CD4-positive, alpha-beta T cell treated with Interleukin-6 at 100 ng/mL for 8 hours (primary cell): Measurements from ENCODE around the gene PROX1.

Source experiments
- DNase-seq: peaks from one replicate; pipeline ENCODE4 v3.0.0-alpha.2; 2020; ENCODE audit warnings: mixed read lengths, low spot score

PROX1 gene, protein sequence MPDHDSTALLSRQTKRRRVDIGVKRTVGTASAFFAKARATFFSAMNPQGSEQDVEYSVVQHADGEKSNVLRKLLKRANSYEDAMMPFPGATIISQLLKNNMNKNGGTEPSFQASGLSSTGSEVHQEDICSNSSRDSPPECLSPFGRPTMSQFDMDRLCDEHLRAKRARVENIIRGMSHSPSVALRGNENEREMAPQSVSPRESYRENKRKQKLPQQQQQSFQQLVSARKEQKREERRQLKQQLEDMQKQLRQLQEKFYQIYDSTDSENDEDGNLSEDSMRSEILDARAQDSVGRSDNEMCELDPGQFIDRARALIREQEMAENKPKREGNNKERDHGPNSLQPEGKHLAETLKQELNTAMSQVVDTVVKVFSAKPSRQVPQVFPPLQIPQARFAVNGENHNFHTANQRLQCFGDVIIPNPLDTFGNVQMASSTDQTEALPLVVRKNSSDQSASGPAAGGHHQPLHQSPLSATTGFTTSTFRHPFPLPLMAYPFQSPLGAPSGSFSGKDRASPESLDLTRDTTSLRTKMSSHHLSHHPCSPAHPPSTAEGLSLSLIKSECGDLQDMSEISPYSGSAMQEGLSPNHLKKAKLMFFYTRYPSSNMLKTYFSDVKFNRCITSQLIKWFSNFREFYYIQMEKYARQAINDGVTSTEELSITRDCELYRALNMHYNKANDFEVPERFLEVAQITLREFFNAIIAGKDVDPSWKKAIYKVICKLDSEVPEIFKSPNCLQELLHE

DNA sequence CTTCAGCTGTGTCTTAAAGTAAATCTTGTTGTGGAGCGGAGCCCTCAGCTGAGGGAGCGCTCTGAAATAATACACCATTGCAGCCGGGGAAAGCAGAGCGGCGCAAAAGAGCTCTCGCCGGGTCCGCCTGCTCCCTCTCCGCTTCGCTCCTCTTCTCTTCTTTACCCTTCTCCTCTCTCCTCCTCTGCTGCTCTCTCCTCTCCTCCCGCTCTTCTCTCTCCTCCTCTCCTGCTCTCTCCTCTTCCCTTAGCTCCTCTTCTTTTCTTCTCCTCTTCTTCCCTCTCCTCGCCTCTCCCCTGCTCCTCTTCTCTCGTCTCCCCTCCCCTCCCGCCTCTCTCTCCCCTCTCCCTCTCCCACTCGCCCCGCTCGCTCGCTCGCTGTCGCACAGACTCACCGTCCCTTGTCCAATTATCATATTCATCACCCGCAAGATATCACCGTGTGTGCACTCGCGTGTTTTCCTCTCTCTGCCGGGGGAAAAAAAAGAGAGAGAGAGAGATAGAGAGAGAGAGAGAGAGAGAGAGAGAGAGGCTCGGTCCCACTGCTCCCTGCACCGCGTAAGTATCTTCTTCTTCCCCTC lies at the start of gene PROX1:
Gene PROX1 (plus strand): TSS at position 47 of the 580 bp plus-strand sequence. CDS start 8,563 bp downstream, outside the sequence.
- DNase-seq: peak; percentile 33

DNA sequence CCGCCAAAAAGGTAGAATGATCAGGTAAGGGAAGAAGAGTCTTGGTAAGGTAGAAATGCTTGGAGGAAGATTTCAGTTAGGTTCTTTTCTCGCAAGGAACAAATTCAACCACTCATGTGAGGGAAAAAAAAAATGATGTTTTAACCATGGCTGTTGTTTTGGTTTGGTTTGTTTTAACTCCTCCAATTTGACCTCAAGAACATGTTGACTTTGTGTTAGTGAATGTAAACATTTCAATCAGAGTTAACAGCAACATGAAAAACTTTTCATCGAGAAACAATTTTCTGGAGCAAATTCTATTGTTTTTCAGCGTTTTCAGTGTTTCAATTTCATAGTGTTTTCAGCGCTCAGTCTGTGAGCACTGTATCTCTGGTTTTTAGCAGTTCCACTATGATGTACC lies 49.0 kb upstream of the PROX1 start:
- no peak for DNase-seq

DNA sequence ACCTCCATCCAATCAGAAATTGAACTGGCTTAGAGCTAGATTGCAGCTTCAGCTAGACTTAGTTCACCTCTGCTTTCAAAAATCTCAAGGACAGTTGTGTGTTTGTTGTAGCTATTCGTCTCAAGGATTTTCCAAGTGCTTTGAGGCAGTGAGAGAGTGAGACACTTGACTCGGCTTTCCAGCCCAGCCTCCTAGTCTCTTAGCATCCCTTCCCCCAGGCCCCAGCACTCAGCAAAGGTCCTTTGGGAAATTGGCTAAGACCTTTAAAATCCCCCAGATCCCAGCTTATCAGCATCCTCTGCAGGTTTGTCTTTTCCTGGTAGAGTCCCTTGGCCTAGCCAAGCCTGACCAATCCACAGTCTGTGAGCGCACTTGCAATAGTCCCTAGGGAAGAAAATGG lies 47.9 kb upstream of the PROX1 start:
- DNase-seq: no peak

DNA sequence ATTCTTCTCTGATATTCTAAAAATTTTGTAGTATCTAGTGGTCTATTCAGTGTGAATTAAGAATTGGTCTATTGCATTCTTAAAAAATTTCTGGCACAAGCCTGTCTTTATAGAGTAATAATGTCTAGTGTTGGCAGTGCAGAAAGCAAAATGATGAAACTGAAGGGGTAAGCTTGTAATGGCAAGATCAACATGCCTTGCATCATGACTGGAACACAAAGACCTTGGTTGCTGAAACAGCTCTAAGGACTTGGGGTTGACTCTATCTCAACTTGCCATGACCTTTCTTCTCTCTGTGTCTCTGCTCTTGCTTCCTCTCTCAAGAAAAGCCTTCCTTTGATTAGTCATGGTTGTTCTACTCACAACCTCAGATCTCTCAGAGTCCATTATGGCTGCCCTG lies 46.8 kb upstream of the PROX1 start:
- DNase-seq: no peak

DNA sequence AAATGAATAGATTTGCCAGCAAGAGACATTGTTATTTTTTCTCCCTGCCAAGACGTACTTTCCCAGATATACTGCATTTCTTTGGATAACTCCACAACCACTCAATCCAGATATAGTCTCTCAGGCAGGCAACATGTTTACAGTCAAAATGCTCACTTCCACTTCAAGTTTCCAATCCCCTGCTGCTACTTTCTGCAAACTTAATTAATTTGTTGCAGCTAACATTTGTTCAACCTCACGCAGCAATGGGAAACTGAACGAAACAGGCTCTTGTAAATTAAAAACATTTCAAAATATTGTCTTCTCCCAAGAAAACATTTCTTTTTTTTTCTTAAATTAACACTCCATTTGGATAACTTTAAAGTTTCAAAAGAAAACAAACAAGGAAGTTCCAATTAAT lies 45.7 kb upstream of the PROX1 start:
- no peak for DNase-seq

DNA sequence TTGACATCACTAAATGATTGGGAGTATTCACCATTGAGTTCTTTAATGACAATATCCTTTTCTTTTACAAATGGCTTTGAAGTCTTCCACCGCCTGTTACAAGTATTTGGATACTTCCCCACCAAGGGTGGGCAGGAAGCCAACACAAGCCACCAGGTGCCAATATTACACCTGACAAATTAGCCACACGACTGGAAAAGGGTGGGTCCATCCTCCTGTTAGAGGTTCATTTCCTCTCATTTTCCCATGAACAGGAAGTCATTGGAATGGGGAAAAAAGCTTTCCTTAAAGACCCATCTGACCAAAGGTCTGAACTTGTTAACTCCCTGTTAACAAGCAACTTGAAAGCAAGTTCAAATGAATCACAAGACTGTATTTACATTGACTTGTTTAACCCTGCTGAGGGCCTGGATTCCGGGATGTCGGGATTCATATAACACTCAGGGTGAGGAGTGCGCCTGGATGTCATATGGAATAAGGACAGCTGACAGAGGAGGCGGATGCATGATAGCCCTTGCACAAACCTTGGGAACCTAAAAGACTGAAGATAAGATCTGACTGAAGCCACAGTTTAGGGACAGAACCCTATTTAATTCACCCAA lies 40.5 kb upstream of the PROX1 start:
- DNase-seq: no peak

DNA sequence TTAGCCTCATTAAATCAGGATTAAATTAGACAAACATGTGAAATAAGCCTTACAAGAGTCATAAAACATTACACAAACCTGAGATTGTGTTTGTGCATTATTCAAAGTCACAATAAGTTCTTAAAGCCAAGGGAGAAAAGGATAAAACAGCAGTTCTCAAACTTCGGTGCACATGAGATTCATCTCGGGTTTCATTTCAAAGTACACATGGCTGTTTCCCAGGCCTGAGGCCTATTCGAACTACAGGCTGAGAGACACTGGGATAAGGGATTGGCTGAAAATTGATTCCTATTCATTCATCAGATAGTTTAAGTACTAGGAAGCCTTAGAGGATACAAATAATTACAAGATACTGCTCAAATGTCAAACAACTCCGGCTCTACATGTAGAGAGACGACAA lies 35.9 kb upstream of the PROX1 start:
- DNase-seq: no peak

DNA sequence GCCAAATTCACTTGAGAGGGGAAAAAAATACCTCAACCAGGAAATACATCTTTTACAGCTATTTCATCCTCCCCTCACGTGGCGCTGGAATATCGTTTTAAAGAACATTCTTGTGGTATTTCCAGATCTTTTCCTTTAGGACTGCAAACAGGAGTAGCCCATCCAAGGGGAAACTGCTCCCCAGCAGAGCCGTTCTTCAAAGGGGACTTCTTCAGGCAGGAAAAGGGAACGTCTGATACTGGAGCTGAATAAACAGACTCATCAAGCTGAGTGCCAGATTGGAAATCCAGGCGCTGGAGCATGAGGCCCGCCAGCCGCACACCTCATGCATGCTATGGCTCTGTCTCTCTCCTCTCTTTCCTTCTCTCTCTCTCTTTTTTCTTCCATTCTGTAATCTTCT lies 34.0 kb upstream of the PROX1 start:
- no peak for DNase-seq

DNA sequence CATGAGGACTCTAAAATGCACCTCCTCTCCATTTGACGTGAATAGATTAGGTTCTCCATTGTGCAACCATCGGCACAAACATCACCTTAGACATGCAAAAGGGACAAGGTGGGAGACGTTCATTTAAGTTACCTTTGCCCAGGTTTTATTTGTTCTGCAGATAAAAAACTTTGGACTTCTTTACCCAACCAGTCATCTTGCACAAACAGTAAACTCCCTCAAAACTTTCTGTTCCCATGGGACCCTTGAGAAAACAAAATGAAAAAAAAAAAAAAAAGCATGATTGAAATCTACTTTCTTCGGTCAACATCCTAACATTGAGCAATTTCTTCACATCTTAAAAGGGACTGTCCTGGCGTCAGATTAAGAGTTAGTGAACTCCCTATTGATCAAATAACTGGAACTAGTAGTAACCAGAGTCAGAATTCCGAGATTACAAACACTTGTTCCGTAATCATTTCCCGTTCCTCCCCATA lies 31.4 kb upstream of the PROX1 start:
- no peak for DNase-seq

DNA sequence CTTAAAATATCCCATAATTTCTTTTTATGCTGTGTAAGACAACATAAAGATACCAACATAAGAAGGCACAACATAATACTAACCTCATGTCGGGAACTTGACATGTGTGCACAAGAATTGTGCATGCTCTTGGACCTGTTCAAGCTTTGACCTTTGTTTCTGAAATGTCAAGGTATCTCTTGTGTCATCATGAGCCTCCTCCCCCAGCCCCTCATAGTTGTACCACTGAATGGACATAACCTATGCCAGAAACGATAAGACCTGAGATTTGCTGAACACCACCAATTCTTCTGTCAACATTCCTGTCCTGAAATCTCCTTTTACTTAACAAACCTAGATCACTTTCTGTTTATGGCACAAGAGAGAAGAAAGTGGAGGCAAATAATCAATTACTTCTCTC lies 29.4 kb upstream of the PROX1 start:
- no peak for DNase-seq

DNA sequence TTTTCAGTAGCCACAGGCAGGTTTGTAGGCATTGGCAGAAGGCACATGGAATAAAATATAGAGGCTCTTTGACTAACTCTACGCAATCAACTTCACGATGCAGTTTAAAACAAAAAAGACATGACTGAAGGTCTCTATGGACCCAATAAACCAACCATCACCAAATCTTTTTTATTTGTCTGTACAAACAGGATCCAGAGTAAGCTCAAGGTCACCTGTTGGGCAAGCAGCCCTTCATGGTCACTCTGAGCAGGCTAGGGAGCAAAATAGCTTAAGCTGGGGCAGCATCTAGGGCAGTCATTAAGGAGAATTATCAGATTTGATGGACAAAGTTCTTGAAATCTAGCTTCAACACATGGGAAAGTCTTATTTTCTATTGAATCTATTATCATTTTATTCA lies 26.8 kb upstream of the PROX1 start:
- no peak for DNase-seq

DNA sequence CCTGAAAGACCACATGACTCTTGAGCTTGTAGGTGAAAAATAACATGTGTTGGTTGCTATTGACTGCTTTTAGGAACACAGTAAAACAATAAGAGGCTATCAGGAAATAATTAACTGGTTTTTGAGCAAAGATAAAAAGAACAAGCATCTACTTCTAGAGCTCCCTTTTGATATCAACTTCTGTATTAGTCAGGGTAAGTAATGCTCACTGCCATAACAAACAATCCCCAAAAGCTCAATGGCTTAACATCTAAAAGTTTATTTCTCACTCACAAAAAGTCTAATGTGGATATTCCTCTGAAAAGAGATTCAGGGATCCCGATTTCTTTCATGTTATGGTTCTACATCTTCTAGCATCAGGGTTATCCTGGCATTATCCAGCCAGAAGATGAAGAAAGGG lies 25.3 kb upstream of the PROX1 start:
- no peak for DNase-seq

DNA sequence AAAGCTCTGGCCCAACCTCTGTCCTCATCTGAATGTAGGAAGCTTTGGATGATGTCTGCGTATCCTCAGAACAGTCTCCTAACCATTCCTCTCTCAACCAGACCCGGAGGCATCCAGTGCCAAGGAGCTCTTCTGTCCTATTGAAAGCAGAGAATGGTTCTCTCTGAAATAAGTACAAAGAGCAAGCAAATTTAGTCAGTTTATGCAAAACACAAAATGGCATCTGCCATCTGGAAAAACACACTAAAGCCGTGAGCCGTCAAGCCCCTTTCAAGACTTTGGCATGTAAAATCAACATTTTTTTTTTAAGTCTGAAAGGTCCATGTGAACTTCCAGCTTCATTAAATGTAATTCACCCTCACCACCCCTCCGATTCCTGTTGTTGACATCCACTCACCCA lies 21.7 kb upstream of the PROX1 start:
- DNase-seq: no peak

DNA sequence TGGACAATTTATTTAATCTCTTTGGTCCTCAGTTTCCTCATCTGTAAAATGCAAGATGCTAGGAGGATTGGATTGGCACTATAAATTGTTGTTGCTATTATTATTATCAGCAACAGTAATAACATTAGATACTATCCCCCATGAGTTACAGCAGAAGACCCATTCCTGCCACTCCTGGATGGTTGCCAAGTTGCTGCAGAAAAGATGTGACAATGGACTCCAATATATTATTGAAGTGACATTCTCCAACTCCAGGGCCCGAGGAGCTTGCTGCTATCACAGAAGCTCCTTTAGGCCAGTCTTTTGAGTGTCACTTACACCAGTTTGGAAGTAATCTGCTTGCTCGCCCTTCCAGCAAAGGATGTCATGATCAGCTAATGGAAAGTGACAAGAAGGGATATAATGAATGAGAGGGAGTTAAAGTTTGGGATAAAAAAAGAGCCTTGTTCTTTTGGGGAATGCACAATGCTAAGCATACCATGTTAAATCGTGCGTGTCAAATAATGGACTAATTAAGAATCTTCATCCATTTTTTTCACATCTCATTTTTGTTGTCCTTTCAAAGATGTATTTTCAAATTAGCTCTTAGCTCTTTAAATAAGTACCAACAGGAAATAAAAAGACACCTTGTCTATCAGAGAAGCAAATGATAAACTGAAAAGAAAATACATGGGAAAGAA lies 19.5 kb upstream of the PROX1 start:
- no peak for DNase-seq

DNA sequence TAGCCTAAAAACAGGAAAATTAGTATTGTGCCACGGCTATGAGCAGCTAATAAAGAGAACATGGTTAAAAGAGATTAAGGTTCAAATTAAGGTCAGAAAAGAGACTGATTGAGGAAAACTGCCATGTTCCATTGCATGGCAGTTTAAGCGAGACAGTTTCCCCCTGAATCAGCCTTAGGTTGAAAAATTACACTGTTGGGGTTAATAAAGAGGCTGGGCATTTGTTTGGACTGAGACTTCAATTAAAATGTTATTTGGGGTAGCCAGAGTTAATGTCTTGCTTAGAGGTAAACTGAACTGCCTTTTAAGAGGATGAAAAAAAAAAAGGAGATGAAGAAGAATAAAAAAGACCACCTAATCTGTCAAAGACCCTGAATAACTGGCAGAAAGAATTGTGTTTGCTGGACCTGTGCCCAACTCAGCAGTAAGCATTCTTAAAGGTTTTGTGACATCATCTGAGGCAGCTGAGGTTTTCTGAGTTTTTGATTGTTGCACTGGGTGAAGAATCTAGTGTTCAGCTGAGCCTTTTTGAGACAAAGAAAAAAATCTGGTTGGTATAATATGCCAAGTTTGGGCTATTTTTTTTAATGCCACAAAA lies 17.7 kb upstream of the PROX1 start:
- no peak for DNase-seq

DNA sequence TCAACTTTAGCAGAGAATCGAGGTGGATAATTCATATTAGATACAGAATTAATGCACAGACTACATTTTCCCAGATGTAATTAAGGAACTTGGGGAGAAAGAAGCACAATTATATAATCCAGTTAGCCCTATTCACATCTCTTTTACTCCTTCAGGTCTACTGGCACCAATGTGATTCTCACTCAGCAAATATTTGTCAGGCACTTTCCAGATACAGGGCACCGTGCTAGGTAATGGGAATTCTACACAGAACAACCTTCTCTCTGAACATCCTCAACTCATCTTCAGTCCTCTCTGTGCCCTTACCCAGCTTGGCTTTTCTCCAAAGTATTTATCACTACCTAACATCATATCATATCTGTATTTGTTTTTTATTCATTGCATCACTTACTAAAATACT lies 15.6 kb upstream of the PROX1 start:
- no peak for DNase-seq

DNA sequence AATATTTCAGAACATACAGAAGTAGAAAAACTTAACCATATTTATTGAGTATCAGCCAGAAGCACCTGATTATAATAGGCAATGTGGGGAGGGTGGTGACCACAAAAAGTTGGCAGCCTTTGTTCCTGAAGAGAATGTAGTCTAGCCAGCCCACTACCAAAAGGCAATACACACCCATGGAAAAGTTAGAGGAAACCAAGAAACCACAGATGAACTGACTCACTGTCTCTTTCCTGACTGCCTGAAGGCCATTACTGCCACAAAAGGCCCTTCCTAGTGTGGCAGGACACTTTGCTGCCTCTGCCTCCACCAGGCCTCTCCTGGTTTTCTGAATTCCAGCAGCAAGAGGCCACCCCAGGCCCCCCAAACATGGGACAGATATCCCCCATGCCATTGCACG lies 14.6 kb upstream of the PROX1 start:
- no peak for DNase-seq

DNA sequence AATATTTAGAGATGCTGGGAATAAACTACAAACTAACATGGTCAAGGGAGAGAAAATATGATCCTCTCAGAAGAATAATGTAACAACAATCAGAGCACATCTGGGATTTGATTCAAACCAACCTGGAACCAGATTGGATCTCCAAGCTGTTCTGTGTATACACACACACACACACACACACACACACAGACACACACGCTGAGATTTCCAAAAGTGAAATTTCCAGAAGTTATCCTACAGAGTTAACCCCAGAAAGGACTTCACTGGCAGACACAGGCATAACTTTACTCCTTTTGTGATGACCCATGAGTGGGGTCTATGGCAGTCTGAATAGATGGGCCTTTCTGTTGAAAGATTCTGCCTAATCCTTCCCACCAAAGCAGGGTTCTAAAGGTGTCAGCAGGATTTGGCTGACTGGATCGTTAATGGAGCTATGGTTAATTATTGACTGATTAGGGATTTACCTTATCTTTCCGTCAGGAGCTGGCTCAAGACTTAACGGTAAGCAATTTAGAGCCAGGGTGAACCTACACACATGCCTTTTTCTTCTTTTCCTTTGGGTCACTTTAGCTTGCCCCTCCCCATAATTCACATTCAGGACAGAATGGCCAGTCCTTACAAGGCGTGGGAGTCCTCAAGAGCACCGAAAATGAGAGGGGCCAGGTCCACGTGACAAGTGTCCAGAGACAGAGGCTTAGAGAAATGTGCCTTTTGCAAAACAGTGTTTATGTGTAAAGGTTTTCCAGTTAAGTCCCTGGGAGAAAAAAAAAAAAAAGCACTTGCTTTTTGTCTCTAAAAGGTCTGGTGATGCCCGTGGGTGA lies 10.9 kb upstream of the PROX1 start:
- DNase-seq: no peak

DNA sequence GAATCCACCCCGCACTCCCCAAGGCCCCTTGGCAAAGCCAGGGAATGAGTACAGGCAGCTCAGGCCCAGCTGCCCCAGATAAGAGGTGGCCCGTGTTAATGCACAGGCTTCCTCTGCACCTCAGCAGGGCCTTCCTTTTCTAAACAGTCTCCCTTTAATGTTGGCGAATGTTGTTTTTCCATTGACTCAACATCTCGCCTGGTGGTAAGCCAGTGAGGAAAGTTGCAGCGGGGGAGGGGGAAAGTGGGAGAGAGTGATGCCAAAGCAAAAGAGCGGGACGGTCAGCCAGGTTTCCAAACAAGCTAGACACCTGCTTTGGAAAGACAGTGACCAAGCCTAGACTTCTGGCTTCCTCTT lies 10.3 kb upstream of the PROX1 start:
- no peak for DNase-seq

DNA sequence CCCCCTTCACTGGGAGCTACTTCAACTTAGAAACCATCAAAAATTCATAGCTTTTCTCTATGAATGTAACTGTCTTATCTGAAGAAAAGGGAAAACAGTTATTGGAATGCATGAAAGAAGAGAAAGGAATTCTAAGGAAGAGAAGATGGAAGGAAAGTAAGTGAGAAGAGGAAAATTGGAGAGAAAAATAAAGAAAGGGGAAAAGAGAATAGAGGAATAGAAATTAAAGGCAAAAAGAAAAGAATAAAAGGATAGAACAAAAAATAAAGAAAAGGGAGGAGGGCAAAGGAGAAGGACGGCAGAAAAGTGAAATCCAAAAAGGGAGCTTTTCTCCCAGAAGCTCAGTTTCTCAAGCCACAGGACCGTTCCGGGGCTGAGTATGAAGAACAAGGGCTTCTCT lies 9.9 kb upstream of the PROX1 start:
- DNase-seq: no peak
